Mucosa of descending colon (tissue), 3 donors: ENCODE data around the gene UXS1. TPM values are rescaled to one million over a fixed set of nuclear protein-coding genes. Genes with fewer than 3 reads are reported as not detected.
"Not testable (repeated sequence)": the region's sequence is repeated elsewhere in the genome, so short reads cannot be mapped to it uniquely, and the experiment has no call there.

ENCODE experiments used
- ATAC-seq: fragments of 200-7000 bp; cut with Tn5 transposase; one replicate; pipeline ENCODE4 v1.9.1; 2020; ENCODE audit warnings: mild to moderate bottlenecking, moderate library complexity
- DNase-seq, 3 donors: peaks; one replicate each; pipeline ENCODE4 v3.0.0-alpha.2; 2020
- H3K36me3 ChIP-seq: fragments of 200-600 bp; one replicate; pipeline ENCODE4 v1.8.0; 2021; ENCODE audit warnings: low read depth, mild to moderate bottlenecking
- H3K4me1 ChIP-seq: fragments of 200-600 bp; one replicate; pipeline ENCODE4 v1.8.0; 2021; ENCODE audit warnings: low read depth, mild to moderate bottlenecking
- H3K4me3 ChIP-seq: fragments of 200-600 bp; one replicate; pipeline ENCODE4 v1.8.0; 2021; ENCODE audit warnings: mild to moderate bottlenecking
- H3K9me3 ChIP-seq: fragments of 200-600 bp; one replicate; pipeline ENCODE4 v1.8.0; 2021; ENCODE audit warnings: mild to moderate bottlenecking
- CTCF ChIP-seq: fragments of 200-600 bp; IDR thresholded peaks from one replicate; pipeline ENCODE4 v1.8.0; 2022; ENCODE audit warnings: antibody characterized with exemption, mild to moderate bottlenecking
- intact Hi-C, 2 donors: fragments of 100-400 bp; cut with DNase I in 1 of 2; cut with micrococcal nuclease in 1 of 2; formaldehyde crosslinking; loops; one replicate each; pipeline versions ENCODE4 v1.11.0 to v1.11.1; 2022; cut with DNase I, micrococcal nuclease
- total RNA-seq, 3 donors: library from RNA; stranded (reverse); fragmentation: NEBNext Ultra II Directional in 2 of 3; extraction: Animal tissue kit (Norgen Biotek cat#: 25700) in 2 of 3; gene quantifications; one replicate each; pipeline versions ENCODE4 v1.2.1 to v1.2.4, GENCODE V29; 2021 to 2023
- donor health status: DM: no; HTN: no; CAD: no; lungs with moderate emphysema.
- donor health status: DM: no; HTN: no; CAD: no.
- donor health status: DM: no; HTN: yes; CAD: no.

Gene UXS1
- total RNA-seq, 3 donors from 2014 or later = 26.3 to 39.0 (median 30.7) TPM

- intact Hi-C loops = no loop called here
- Histone ChIP-seq H3K9me3 (no peaks in the 10 kb centered on the region), H3K4me3 (no peak overlapping the region), H3K36me3 (no peaks in the 10 kb centered on the region), H3K4me1 (peaks cover 19% of the 10 kb centered on the region)
- TF ChIP-seq CTCF = no peak
- no peak for DNase-seq
- ATAC-seq = no peak
These were observed 53.2 kb downstream of the UXS1 start for GRCh38 chr2:106140913-106141312.

- H3K4me3 ChIP-seq = no peak overlapping the region
- H3K9me3 ChIP-seq = no peaks in the 10 kb centered on the region
- TF ChIP-seq CTCF = no peak
- H3K4me1 ChIP-seq = peaks cover 19% of the 10 kb centered on the region
- ATAC-seq = no peak
- no peak for DNase-seq
- intact Hi-C loops = no loop called here
- no peaks in the 10 kb centered on the region for H3K36me3 ChIP-seq
These were observed 54.0 kb downstream of the UXS1 start for GRCh38 chr2:106140113-106140512.

- H3K36me3 ChIP-seq = no peaks in the 10 kb centered on the region
- peak; percentile 84 for ATAC-seq
- no peak for TF ChIP-seq CTCF
- DNase-seq = peak in 1 of 3 donors; percentile 50
- no peak overlapping the region for H3K4me3 ChIP-seq
- intact Hi-C loops = no loop called here
- H3K4me1 ChIP-seq = peaks cover 19% of the 10 kb centered on the region
- no peaks in the 10 kb centered on the region for H3K9me3 ChIP-seq
These were observed 54.7 kb downstream of the UXS1 start for GRCh38 chr2:106139238-106139935.

- no peaks in the 10 kb centered on the region for H3K9me3 ChIP-seq
- DNase-seq (no peak), ATAC-seq (peak; percentile 61)
- intact Hi-C loops = no loop called here
- no peak for TF ChIP-seq CTCF
- H3K4me3 ChIP-seq = no peak overlapping the region
- no peaks in the 10 kb centered on the region for H3K36me3 ChIP-seq
- H3K4me1 ChIP-seq = peaks cover 19% of the 10 kb centered on the region
These were observed 55.4 kb downstream of the UXS1 start for GRCh38 chr2:106138543-106139237.

- ATAC-seq (peak; percentile 34), DNase-seq (no peak)
- Histone ChIP-seq H3K36me3 (no peaks in the 10 kb centered on the region), H3K9me3 (no peaks in the 10 kb centered on the region), H3K4me1 (peaks cover 19% of the 10 kb centered on the region), H3K4me3 (no peak overlapping the region)
- intact Hi-C loops = no loop called here
- TF ChIP-seq CTCF = no peak
These were observed 56.2 kb downstream of the UXS1 start for GRCh38 chr2:106137731-106138521.

GRCh38 chr2:106131192-106131591, 62.9 kb downstream of the UXS1 start:
- H3K9me3 ChIP-seq, intact Hi-C loops, H3K4me3 ChIP-seq, ATAC-seq, DNase-seq, H3K36me3 ChIP-seq: not testable (repeated sequence)
- H3K4me1 ChIP-seq = peaks cover 18% of the 10 kb centered on the region
